IMR-90 (cell line): ENCODE measurements around the gene PIEZO1. TPM values are rescaled to one million over a fixed set of nuclear protein-coding genes. Genes with fewer than 3 reads are reported as not detected.

Experiments used
- ATAC-seq: fragments of 200-7000 bp; cut with Tn5 transposase; 2 replicates; pipeline ENCODE4 v1.9.1; 2020; ENCODE audit warnings: low read depth, mild to moderate bottlenecking, moderate library complexity
- BruUV-seq: library from RNA; stranded (reverse); fragments of 400-500 nt; replicated peaks from 2 replicates; lab custom pipeline; 2021; lab: Mats Ljungman, UMichigan
- CTCF ChIA-PET: fragments of 300-600 bp; formaldehyde crosslinking; extraction: SDS; loops from one replicate; lab custom pipeline; 2021; ENCODE audit warnings: antibody characterized with exemption; lab: Yijun Ruan, JAX
- POLR2A ChIA-PET: fragments of 300-600 bp; sonication (Branson Sonifier 250); formaldehyde crosslinking; loops from one replicate; lab custom pipeline; 2022; ENCODE audit warnings: antibody characterized with exemption; ENCODE audit not compliant: unreplicated experiment; lab: Charles Lee
- DNase-seq: peaks from one replicate; pipeline ENCODE4 v3.0.0; 2013
- H2AFZ ChIP-seq: replicated peaks from 2 replicates; pipeline ENCODE3; 2013; ENCODE audit warnings: low read length, mild to moderate bottlenecking; ENCODE audit not compliant: poor library complexity
- H2AK5ac ChIP-seq: 2 replicates; pipeline ENCODE4 v1.6.1; 2013; ENCODE audit warnings: low read depth, low read length, inconsistent platforms
- H2AK9ac ChIP-seq: replicated peaks from 2 replicates; pipeline ENCODE3; 2013; ENCODE audit warnings: mild to moderate bottlenecking, low read depth, low read length, moderate library complexity; ENCODE audit not compliant: poor library complexity
- H2BK120ac ChIP-seq: 2 replicates; pipeline ENCODE4 v1.6.1; 2013; ENCODE audit warnings: low read depth, low read length, inconsistent platforms
- H2BK15ac ChIP-seq: 3 replicates; pipeline ENCODE4 v1.6.1; 2013; ENCODE audit warnings: low read depth, low read length, inconsistent platforms
- H2BK20ac ChIP-seq: 2 replicates; pipeline ENCODE4 v1.6.1; 2013; ENCODE audit warnings: low read depth, mild to moderate bottlenecking, inconsistent platforms, low read length, moderate library complexity
- H2BK5ac ChIP-seq: 2 replicates; pipeline ENCODE4 v1.6.1; 2013; ENCODE audit warnings: mild to moderate bottlenecking, low read depth, low read length, inconsistent platforms; ENCODE audit not compliant: poor library complexity, severe bottlenecking
- H3K14ac ChIP-seq: replicated peaks from 2 replicates; pipeline ENCODE4 v1.6.1; 2013; ENCODE audit warnings: low read depth, low read length, inconsistent platforms
- H3K18ac ChIP-seq: 2 replicates; pipeline ENCODE4 v1.6.1; 2013; ENCODE audit warnings: low read depth, low read length, control low read depth
- H3K23ac ChIP-seq: 2 replicates; pipeline ENCODE4 v1.6.1; 2013; ENCODE audit warnings: low read depth, low read length, inconsistent platforms
- H3K27ac ChIP-seq: 2 replicates; pipeline ENCODE4 v1.5.1; 2013; ENCODE audit warnings: mild to moderate bottlenecking, control low read depth, low read length; ENCODE audit not compliant: insufficient read depth
- H3K27me3 ChIP-seq: 2 replicates; pipeline ENCODE4 v1.6.1; 2013; ENCODE audit warnings: low read length; ENCODE audit not compliant: control insufficient read depth, insufficient read depth
- H3K36me3 ChIP-seq: 2 replicates; pipeline ENCODE4 v1.6.1; 2013; ENCODE audit warnings: low read length, mixed read lengths; ENCODE audit not compliant: control insufficient read depth, insufficient read depth
- H3K4ac ChIP-seq: 2 replicates; pipeline ENCODE4 v1.6.1; 2013; ENCODE audit warnings: low read depth, low read length, inconsistent platforms
- H3K4me1 ChIP-seq: 2 replicates; pipeline ENCODE4 v1.6.1; 2013; ENCODE audit warnings: low read length, mixed read lengths; ENCODE audit not compliant: control insufficient read depth, insufficient read depth
- H3K4me2 ChIP-seq: 2 replicates; pipeline ENCODE4 v1.6.1; 2013; ENCODE audit warnings: low read depth, mild to moderate bottlenecking, control low read depth, low read length, moderate library complexity
- H3K4me3 ChIP-seq: 2 replicates; pipeline ENCODE4 v1.5.1; 2013; ENCODE audit warnings: low read depth, mild to moderate bottlenecking, control low read depth, low read length, moderate library complexity; ENCODE audit not compliant: insufficient read depth
- H3K56ac ChIP-seq: 2 replicates; pipeline ENCODE4 v1.6.1; 2013; ENCODE audit warnings: low read length, inconsistent platforms; ENCODE audit not compliant: insufficient read depth; ENCODE audit errors: extremely low read depth
- H3K79me1 ChIP-seq, 2 experiments: 2 replicates each; pipeline ENCODE4 v1.6.1; 2013; ENCODE audit warnings: low read length in 2 of 2, inconsistent platforms in 1 of 2, low read depth in 1 of 2
- H3K9ac ChIP-seq: 2 replicates; pipeline ENCODE4 v1.6.1; 2013; ENCODE audit warnings: low read depth, low read length, control low read depth
- H3K9me1 ChIP-seq: 2 replicates; pipeline ENCODE4 v1.6.1; 2013; ENCODE audit warnings: low read length, inconsistent platforms; ENCODE audit not compliant: insufficient read depth
- H3K9me3 ChIP-seq: 2 replicates; pipeline ENCODE4 v1.6.1; 2013; ENCODE audit warnings: low read length; ENCODE audit not compliant: control insufficient read depth, insufficient read depth
- H4K20me1 ChIP-seq: 2 replicates; pipeline ENCODE4 v1.6.1; 2013; ENCODE audit warnings: low read length, inconsistent platforms; ENCODE audit not compliant: insufficient read depth
- H4K5ac ChIP-seq: 2 replicates; pipeline ENCODE4 v1.6.1; 2013; ENCODE audit warnings: mild to moderate bottlenecking, low read depth, low read length, control low read depth
- H4K8ac ChIP-seq, 2 experiments: 2 replicates each; pipeline ENCODE4 v1.6.1; 2013; ENCODE audit warnings: low read depth in 2 of 2, low read length in 2 of 2, control low read depth in 1 of 2, inconsistent platforms in 1 of 2
- H4K91ac ChIP-seq: 2 replicates; pipeline ENCODE4 v1.6.1; 2013; ENCODE audit warnings: low read depth, low read length, inconsistent platforms; ENCODE audit not compliant: insufficient read depth
- BHLHE40 ChIP-seq: fragments of 150-350 bp; IDR thresholded peaks from 2 replicates; pipeline ENCODE4 v1.6.1; 2016; ENCODE audit warnings: mild to moderate bottlenecking, low read depth, low read length
- CHD1 ChIP-seq: IDR thresholded peaks from 2 replicates; pipeline ENCODE4 v1.6.1; 2012; ENCODE audit warnings: low read depth, low read length, improper control_type of control experiment
- ELK1 ChIP-seq: fragments of 150-350 bp; IDR thresholded peaks from 2 replicates; pipeline ENCODE4 v1.6.1; 2016; ENCODE audit warnings: low read depth, mild to moderate bottlenecking, low read length, moderate library complexity, borderline replicate concordance
- MAFK ChIP-seq: IDR thresholded peaks from 2 replicates; pipeline ENCODE4 v1.6.1; 2012; ENCODE audit warnings: low read depth, low read length, improper control_type of control experiment
- MAZ ChIP-seq: IDR thresholded peaks from 2 replicates; pipeline ENCODE4 v1.6.1; 2012; ENCODE audit warnings: low read depth, mild to moderate bottlenecking, low read length, improper control_type of control experiment, moderate library complexity, borderline replicate concordance
- MXI1 ChIP-seq: IDR thresholded peaks from 2 replicates; pipeline ENCODE4 v1.6.1; 2012; ENCODE audit warnings: low read depth, mild to moderate bottlenecking, low read length, moderate library complexity, borderline replicate concordance
- NFE2L2 ChIP-seq: fragments of 150-350 bp; IDR thresholded peaks from 2 replicates; pipeline ENCODE4 v1.6.1; 2016; ENCODE audit warnings: low read depth, mild to moderate bottlenecking, low read length
- POLR2A ChIP-seq: IDR thresholded peaks from 2 replicates; pipeline ENCODE4 v1.6.1; 2012; ENCODE audit warnings: mild to moderate bottlenecking, low read depth, low read length
- RFX5 ChIP-seq: IDR thresholded peaks from 2 replicates; pipeline ENCODE4 v1.8.0; 2012; ENCODE audit warnings: low read depth, mild to moderate bottlenecking, low read length, moderate library complexity
- SMC3 ChIP-seq: fragments of 150-350 bp; IDR thresholded peaks from 2 replicates; pipeline ENCODE4 v1.6.1; 2016; ENCODE audit warnings: low read depth, mild to moderate bottlenecking, antibody characterized with exemption, low read length, moderate library complexity
- USF2 ChIP-seq: fragments of 150-350 bp; IDR thresholded peaks from 2 replicates; pipeline ENCODE4 v1.6.1; 2017; ENCODE audit warnings: mild to moderate bottlenecking, antibody characterized with exemption, low read length, low read depth
- WGBS, 2 experiments: methylation state at CpG; one replicate each; pipeline versions ENCODE4 v1.1.5 to v1.1.7; 2013; ENCODE audit warnings: missing lambda C conversion rate in 2 of 2; ENCODE audit not compliant: insufficient read length in 1 of 2; ENCODE audit errors: extremely low coverage in 2 of 2; 5-methylcytosine and 5-hydroxymethylcytosine counted together
- dilution Hi-C: fragments of 300-500 bp; cut with HindIII; formaldehyde crosslinking; loops from one replicate; pipeline ENCODE4 v1.14.3; 2018; ENCODE audit warnings: low sequenced_read_pairs; ENCODE audit not compliant: unreplicated experiment
- in situ Hi-C: fragments of 300-500 bp; cut with MboI; formaldehyde crosslinking; loops from 3 replicates; pipeline ENCODE4 v1.14.3; 2019; ENCODE audit warnings: low sequenced_read_pairs, inconsistent platforms, mixed read lengths
- intact Hi-C: fragments of 100-400 bp; cut with micrococcal nuclease; formaldehyde crosslinking; loops from 2 replicates; pipeline ENCODE4 v1.10.0; 2022
- polyA plus RNA-seq, 3 experiments: library from polyadenylated mRNA; depleted of rRNA; stranded (reverse); fragments of >200 nt; gene quantifications; 2 replicates each; pipeline ENCODE4 v1.2.3, GENCODE V29; 2012; ENCODE audit warnings: low replicate concordance in 1 of 3
- total RNA-seq: library from RNA; depleted of rRNA; stranded (reverse); fragments of >200 nt; gene quantifications from 2 replicates; pipeline ENCODE4 v1.2.3, GENCODE V29; 2012
- TF ChIP-seq, protein P1 (sequence below): conservative IDR thresholded peaks from 2 replicates; pipeline ENCODE4 v1.5.1; 2012; ENCODE audit warnings: mild to moderate bottlenecking, low read depth, low read length, improper control_type of control experiment

The PIEZO1 gene
- total and polyA plus RNA-seq, 2 of the 4 experiments (the other 2 are of a cell fraction): 36.2 to 372 TPM

DNA sequence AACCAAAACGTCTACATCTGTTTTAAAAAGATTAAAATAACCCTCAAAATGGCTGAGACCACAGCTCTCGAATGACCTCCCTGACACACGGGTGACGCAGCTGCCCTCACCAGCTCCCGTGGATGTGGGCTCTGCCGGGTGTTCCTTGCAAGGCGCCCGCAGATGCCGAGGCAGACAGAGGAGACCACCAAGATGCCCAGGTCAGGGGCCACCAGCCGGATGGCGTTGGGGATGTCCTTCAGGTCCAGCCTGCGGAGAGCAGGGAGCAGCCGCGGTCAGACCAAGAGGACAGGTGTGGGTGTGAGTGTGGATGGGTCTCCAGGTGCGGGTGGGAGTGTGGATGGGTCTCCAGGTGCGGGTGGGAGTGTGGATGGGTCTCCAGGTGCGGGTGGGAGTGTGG lies 43.7 kb downstream of the PIEZO1 start:
- peaks cover 54% of the 10 kb centered on the region for H4K20me1 ChIP-seq
- H3K4me3 ChIP-seq: no peak overlapping the region
- no peaks in the 10 kb centered on the region for H3K9me1 ChIP-seq
- H3K27ac ChIP-seq: no peak overlapping the region
- H2AK9ac ChIP-seq: no peak overlapping the region
- H3K4me1 ChIP-seq: no peaks in the 10 kb centered on the region
- no peak overlapping the region for H3K14ac ChIP-seq
- no peak overlapping the region for H2BK20ac ChIP-seq
- H3K27me3 ChIP-seq: no peaks in the 10 kb centered on the region
- no peak overlapping the region for H3K4me2 ChIP-seq
- no peak overlapping the region for H2AK5ac ChIP-seq
- H3K9me3 ChIP-seq: no peaks in the 10 kb centered on the region
- dilution Hi-C loops (no loop called here), intact Hi-C loops (no loop called here), in situ Hi-C loops (loop anchor here (10.0 kb wide), 1 partner anchor 423 kb away; no protein-coding TSS in a partner anchor)
- TF ChIP-seq, protein P1, sequence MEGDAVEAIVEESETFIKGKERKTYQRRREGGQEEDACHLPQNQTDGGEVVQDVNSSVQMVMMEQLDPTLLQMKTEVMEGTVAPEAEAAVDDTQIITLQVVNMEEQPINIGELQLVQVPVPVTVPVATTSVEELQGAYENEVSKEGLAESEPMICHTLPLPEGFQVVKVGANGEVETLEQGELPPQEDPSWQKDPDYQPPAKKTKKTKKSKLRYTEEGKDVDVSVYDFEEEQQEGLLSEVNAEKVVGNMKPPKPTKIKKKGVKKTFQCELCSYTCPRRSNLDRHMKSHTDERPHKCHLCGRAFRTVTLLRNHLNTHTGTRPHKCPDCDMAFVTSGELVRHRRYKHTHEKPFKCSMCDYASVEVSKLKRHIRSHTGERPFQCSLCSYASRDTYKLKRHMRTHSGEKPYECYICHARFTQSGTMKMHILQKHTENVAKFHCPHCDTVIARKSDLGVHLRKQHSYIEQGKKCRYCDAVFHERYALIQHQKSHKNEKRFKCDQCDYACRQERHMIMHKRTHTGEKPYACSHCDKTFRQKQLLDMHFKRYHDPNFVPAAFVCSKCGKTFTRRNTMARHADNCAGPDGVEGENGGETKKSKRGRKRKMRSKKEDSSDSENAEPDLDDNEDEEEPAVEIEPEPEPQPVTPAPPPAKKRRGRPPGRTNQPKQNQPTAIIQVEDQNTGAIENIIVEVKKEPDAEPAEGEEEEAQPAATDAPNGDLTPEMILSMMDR: no peak
- TF ChIP-seq CHD1 (no peak), RFX5 (no peak), MAFK (no peak), MXI1 (no peak), USF2 (no peak), POLR2A (no peak), ELK1 (no peak), BHLHE40 (no peak), NFE2L2 (no peak), SMC3 (no peak), MAZ (no peak)
- POLR2A ChIA-PET: no interaction called here
- H3K56ac ChIP-seq: no peak overlapping the region
- DNase-seq (no peak), ATAC-seq (no peak)
- CTCF ChIA-PET: no interaction called here
- no peak overlapping the region for H4K91ac ChIP-seq
- H3K18ac ChIP-seq: no peak overlapping the region
- H3K23ac ChIP-seq: no peak overlapping the region
- no peak overlapping the region for H3K9ac ChIP-seq
- H4K5ac ChIP-seq: no peak overlapping the region
- no TSS peak for BruUV-seq
- H3K4ac ChIP-seq: no peak overlapping the region
- no peak overlapping the region for H2AFZ ChIP-seq
- 100% methylated on average over 4 of the region's 17 CpGs; no CpG with 5 or more reads in 1 of the 2 experiments for WGBS, 2 experiments
- no peak overlapping the region for H2BK15ac ChIP-seq
- peaks cover 13 to 63% of the 10 kb centered on the region in 2 experiments for H3K79me1 ChIP-seq
- no peak overlapping the region for H2BK5ac ChIP-seq
- H3K36me3 ChIP-seq: peaks cover 33% of the 10 kb centered on the region
- H4K8ac ChIP-seq: no peak overlapping the region
- no peak overlapping the region for H2BK120ac ChIP-seq
